LNCAP (cell line): ENCODE results near the gene NCKAP5.

Source experiments
- TF ChIP-seq, protein P1 (sequence below): fragments of 450-650 bp; IDR thresholded peaks from 2 replicates; pipeline ENCODE4 v1.5.1; 2017; ENCODE audit warnings: mild to moderate bottlenecking

NCKAP5 gene

DNA sequence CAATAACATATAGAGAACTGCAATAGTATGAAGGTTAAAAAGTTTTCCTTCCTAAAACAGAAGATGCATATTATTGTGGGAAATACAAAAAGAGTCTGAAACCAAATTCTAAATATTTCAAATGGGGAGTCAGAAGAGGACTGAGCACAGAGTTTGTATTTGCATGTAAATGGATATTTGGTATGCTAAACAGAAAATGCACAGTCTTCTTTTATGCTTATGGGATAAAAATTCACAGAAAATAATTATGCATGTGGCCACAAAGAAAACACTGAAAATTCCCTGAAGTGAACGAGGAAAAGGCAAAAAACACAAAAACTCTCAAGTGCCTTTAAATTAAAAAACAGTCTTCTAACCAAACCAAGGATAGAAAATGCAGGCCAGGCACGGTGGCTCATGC lies 142.7 kb downstream of the NCKAP5 start:
- TF ChIP-seq, protein P1, sequence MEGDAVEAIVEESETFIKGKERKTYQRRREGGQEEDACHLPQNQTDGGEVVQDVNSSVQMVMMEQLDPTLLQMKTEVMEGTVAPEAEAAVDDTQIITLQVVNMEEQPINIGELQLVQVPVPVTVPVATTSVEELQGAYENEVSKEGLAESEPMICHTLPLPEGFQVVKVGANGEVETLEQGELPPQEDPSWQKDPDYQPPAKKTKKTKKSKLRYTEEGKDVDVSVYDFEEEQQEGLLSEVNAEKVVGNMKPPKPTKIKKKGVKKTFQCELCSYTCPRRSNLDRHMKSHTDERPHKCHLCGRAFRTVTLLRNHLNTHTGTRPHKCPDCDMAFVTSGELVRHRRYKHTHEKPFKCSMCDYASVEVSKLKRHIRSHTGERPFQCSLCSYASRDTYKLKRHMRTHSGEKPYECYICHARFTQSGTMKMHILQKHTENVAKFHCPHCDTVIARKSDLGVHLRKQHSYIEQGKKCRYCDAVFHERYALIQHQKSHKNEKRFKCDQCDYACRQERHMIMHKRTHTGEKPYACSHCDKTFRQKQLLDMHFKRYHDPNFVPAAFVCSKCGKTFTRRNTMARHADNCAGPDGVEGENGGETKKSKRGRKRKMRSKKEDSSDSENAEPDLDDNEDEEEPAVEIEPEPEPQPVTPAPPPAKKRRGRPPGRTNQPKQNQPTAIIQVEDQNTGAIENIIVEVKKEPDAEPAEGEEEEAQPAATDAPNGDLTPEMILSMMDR = no peak

DNA sequence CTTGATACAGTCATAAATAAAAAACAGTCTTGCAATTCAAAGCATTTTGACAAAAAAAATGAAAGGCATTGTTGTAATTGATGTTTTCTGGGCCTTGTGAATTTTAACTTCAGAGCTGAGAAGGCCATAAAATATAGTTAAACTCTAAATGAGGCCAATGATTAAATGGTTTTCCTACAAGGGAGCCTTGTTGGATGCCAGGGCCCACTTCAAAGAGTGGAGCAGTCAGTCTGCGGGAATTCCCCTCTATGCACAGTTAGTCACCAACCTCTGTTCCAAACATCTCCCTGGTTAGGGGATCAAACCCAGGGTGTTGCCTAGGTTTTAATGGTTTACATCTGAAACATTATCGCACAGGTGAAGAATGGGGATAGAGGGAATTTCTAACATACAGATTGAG lies 143.4 kb downstream of the NCKAP5 start:
- TF ChIP-seq, protein P1 = no peak

DNA sequence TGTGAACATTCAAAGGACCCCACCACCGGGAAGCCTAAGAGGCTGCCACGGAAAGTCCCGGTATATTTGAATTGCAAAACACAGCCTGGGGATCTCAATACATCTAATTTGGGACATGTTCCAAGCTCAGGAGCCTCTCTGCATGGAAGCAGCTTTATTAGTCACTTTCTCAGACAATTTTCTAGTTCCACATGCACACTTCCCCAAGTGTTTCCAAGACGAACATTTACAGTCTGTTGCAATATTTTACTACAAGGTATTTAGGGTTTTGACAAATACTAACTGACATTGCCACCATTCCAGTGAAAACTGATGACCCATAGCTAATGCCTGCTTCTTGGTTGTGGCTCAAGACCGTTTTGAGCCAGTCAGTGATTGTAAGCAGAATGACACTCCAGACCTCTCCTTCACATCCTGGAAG lies 145.3 kb downstream of the NCKAP5 start:
- TF ChIP-seq, protein P1 = no peak

DNA sequence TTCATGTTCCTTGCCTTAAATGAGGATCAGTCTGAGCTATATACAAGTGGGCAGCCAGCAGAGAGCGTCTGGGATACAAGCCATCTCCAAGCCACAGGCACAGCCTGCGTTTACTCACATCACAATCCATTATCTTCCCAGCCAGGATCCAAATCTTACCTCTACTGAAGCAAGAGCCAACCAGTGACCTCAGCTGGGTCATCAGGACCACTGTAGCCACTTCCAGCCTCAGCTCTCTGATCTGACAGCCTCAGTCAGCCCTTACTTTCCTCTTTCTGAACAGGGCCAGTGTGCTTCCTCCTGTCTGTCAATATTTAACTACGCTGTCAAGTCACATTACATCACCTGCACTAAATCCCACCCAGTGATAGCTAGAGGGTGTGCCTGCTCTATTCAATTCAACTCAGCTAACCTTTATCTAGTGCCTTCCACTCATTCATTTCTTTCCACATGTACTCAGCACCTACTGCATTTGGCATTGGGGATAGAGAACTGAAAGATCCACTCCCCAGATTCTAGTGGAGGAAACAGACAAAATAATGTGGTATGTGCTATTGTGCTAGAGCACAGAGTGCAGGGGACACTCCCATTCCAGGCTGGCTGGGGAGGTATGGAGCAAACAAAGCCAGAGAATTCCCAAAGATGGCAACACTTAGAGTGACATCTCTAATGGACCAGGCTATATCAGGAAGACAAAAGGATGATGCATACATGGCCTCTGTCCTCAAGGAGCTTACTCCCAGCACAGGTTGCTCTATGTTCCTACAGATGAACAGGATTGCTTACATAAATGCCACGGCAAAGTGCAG lies 146.5 kb downstream of the NCKAP5 start:
- TF ChIP-seq, protein P1 = no peak

DNA sequence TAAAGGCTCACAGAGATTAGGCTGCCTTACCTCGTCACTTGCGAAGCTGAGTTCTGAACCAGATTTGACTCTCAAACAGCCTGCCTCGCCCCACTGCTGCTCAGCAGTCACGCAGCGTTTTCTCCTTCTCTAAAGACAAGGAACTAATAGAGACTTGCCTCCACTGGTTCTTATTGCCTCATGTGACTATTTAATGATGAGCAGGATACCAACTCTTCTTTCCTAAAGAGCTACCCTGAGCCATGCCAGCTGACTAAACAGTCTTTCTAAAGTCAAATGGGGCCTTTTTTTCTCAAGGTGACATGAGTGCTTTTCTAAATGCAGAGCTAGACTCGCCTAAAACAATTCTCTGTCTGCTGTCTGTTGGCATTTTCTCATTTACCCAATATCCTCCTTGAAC lies 147.5 kb downstream of the NCKAP5 start:
- TF ChIP-seq, protein P1 = no peak

DNA sequence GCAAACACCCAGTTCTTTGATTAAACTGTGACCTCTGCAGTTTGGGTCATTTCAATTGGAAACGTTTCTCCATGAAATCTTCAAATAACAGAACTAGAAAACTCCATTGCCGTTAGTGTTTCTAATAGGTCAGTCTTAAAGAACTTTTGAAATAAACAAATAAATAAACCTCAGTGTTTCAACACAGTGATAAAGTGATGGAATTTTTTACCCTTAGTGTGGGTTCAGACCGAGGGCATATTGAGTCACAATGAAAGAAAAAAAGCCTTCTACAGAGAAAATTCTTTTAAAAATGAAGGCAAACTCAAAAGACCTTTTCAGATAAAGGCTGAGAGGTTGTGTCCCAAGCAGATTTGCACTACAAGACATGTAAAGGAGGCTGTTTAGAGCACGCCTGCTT lies 149.6 kb downstream of the NCKAP5 start:
- TF ChIP-seq, protein P1 = no peak

DNA sequence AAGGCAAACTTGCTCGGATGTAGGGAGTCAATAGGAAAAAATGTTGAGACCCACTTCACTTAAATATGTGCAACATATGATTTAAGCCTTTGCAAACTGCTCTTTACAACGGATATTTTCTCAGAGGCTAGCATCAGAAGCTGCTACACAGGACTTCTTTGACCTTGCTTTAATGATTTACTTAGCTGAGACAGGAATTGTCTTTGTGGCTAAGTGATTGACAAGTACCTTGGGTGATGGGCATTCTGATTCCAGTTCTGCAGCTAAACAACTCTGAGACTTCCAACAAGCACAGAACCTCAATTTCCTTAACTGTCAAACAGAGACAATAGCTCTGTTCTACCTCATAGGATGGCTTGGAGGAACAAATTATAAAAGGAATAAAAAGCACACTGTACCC lies 150.2 kb downstream of the NCKAP5 start:
- TF ChIP-seq, protein P1 = no peak
